DLD1 (cell line): ENCODE data around the gene TLX3.

Experiments
- in situ Hi-C: cut with HindIII; loops from 2 replicates; pipeline ENCODE4 v1.10.0; 2017; ENCODE audit warnings: low sequenced_read_pairs

TLX3 gene

DNA sequence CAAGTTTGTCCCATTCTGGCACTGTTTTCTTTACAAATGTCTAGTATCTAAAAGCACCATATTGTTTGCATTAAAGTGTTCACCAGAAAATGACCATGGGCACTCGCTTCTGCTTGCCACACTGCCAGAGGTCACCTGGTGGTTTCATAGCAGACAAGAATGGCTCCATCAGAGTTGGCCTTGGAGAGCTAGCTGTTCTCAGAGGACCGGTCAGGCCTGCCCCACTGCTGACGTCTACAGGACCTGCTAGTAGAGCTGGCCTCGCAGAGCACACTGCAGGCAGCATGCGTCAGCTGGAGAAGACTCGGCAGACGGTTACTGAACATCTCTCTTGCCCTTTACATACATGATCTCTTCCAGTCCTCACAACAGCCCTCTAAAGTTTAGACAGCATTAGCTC, 8.7 kb upstream of the TLX3 start:
- in situ Hi-C loops = no loop called here

DNA sequence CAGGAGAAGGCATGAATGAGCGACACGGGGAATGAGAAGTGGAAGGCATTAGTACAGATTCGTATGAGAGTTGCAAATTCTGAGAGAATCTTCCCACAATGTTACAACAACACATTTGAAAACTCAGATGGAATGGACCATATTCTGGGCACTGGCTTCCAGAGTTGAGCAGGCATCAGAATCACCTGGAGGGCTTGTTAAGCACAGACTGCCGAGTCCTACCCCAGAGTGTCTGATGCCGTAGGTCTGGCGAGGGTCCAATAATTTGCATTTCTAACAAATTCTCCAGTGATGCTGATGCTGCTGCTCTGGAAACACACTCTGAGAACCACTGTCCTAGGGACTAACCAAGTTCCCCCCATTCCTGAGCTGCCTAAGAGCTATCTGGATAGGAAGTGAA, 2.9 kb upstream of the TLX3 start:
- in situ Hi-C loops = no loop called here

DNA sequence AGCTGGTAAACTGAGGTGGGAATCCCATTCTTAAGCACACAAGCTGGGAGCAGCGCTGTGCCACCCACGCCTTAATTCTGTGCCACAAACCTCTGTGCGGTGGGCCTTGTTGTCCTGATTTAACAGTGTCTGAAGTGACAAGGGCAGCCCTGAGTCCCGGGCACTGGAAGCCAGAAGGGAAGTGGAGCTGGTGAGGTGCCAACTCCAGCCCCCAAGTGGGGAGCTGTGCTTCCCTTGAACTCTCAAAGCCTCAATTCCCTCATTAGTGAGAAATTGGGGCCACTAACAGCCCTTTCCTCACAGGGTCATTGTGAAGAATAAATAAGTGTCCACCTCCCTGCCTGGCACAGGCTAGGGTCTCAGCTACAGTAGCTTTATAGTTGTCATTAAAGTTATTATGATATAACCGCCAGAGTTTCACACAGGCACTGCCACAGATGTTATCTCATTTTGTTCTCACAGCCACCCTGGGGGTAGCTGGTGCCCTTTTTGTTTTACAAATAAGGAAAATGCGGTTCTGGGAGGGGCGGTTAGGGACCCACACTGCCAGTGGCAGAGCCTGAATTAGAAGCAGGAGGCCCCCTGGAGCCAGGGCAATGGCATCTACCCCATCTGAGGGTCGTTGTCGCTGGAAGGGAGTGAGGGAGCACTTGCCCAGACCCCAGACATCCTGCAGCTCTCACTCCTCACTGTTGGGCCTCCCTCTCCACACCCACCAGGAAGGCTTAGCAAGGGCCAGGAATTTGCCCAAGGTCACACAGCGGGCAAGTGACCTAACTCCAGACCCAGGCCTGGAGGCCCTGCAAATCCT, 2.1 kb upstream of the TLX3 start:
- in situ Hi-C loops = no loop called here

DNA sequence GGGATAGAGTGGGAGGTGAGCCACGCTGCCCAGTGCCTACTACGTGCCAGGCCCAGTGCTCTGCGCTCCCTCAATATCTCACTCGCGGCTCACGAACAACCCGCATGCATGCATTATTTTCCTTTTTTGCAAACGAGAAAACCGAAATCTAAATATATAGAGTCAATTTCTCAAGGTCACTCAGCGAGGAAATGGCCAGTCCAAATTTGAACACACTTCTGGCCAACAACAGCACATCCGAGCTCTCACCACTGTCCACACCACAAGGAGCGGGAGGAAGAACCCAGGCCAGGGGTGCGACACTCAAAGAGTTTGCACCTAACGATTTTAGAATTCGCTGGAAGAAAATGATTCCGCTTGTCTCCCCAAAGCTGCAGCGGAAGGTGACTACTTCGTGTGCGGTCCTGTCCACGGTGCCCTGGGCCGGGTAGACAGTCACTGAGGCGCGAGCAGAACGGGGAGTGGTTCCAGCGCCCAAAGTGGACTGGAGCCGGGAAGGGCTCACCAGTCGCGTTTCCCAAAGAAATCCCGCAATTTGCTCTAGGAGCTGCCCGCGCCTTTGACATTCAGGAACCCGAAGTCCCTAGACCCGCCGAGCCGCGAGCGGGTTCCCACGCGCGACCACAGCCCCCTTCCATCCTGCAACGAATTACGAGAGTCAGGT, 1.1 kb upstream of the TLX3 start:
- in situ Hi-C loops = no loop called here

DNA sequence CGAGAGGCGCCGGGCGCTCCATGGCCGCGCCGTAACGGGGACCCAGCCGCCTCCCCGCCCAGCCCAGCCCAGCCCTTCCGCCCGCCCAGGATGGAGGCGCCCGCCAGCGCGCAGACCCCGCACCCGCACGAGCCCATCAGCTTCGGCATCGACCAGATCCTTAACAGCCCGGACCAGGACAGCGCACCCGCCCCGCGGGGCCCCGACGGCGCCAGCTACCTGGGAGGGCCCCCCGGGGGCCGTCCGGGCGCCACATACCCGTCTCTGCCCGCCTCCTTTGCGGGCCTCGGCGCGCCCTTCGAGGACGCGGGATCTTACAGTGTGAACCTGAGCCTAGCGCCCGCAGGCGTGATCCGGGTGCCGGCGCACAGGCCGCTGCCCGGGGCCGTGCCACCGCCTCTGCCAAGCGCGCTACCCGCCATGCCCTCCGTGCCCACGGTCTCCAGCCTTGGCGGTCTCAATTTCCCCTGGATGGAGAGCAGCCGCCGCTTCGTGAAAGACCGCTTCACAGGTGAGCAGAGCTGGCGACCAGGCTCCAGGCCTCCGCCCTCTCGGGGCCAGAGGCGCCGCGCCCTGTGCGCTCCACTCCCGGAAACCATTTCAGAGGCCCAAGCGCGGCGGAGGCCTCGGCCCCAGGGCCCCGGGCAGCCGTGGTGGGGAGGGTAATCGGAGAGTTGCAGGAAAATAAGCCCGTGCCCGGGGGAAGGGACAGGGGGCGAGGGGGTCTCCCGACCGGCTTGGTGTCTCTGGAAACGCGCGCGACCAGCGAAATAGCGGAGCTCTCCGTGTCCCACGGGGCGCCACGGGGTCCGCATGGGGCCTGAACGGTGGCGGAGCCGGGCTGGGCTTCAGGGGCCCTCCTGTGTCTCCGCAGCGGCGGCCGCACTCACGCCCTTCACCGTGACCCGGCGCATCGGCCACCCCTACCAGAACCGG, 496 bp downstream of the TLX3 start:
- in situ Hi-C loops = no loop called here

DNA sequence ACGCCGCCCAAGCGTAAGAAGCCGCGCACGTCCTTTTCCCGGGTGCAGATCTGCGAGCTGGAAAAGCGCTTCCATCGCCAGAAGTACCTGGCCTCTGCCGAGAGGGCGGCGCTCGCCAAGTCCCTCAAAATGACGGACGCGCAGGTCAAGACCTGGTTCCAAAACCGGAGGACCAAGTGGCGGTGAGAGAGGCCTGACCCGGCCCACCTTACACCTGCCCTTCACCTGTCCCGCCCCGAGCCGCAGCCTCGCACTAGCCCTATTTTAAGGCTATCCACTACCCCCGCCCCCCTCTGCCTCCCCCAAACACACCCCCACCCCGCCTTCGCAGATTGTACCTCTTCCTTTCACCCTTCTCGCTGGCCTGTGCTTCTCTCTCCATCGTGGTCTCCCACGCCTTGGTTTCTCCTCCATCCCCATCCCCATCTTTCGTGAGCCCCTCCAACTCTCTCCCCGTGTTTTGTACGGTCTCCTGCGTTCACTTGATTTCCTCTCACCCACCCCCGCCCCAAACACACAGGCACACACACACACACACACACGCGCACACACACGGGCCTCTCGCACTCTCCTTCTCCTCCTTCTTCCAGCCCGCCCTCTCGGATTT, 1.3 kb downstream of the TLX3 start:
- in situ Hi-C loops = no loop called here

DNA sequence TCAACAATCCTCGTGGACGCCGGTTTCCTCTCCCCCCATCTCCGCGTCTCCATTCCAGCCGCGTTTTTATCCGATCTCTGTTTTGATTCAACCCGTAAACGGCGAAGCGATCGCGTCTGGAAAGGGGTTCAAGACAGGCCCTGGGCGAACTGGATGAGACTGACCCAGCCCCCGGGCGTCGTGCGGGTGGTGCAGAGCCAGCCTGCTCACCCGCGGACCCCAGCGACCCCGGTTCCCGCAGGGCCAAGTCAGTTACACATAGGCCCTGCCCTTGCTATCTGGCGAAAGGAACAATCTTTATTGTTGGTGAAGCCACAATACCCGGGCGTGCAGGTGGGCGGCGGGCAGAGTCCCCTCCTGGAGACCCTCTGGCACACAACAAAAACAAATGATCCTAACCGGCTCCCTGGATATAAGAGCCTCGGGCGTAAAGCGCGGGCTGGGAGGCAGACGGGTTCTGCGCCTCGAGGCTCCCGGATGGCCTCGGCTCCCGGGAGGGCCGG, 1.8 kb downstream of the TLX3 start:
- in situ Hi-C loops = no loop called here

DNA sequence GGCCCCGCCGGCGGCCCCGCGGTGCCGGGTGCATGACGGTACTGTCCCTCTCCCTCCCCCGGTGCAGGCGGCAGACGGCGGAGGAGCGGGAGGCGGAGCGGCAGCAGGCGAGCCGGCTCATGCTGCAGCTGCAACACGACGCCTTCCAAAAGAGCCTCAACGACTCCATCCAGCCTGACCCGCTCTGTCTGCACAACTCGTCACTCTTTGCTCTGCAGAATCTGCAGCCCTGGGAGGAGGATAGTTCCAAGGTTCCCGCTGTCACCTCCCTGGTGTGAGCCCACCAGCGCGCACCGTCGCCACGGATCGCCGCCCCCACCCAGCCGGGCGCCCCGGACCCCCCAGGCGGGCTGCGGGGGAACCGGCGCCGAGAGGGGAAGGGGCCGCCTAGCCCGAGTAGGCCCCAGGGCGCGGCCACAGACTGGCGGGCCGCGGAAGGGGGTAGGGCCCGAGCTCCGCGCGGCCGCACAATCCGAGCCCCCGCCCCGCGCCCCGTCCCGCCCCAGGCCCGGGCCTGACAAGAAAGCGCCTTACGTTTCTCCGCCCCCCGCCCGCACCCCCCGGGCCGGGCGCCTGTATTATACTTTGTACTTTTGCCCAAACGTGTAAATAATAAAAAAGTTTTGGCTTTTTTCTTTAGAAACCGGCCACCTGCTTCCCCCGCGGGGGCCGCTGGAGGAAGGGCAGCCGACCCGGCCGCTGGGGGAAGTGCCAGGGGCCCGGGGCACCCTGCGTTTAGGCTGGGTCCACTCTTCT, 2.5 kb downstream of the TLX3 start:
- in situ Hi-C loops = no loop called here

DNA sequence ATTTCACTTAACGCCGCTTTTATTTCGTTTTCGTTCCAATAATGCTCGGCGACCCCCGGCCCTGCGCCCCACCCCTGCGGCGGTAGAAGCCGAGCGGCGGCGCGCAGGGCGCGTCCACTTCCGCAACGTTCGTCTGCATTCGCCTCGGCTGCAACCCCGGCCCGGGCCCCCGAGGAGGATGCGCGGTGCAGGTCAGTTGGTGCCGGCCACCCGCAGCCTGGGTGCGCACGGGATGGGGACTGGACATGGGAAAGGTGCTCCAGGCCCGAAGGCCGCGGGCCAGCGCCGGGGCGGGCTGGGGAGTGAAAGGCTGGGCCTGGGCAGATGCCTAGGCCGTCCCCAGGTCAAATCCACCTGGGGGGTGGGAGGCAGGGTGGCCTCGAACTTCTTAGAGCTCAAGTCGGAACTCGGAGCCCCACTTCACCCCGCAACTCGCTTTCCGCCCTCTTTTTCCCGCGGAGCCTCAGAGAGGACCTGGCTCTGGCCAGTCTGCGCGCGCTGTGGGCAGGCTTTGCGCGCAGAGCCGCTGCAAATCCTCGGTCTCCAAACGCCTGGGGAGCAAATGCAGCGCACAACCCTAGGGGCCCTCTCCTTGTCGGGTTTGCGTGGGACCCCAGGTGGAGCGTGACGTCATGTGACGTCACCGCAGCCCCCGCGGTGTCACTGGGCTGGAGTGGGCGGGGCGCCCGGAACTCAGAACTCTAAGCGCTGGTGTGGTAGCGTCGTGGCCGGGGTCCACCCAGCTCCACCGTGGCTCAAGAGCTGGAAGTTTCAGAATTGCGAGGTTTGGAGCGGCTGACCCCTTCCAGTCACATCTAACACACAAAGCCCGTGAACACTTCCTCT, 3.3 kb downstream of the TLX3 start:
- in situ Hi-C loops = no loop called here

DNA sequence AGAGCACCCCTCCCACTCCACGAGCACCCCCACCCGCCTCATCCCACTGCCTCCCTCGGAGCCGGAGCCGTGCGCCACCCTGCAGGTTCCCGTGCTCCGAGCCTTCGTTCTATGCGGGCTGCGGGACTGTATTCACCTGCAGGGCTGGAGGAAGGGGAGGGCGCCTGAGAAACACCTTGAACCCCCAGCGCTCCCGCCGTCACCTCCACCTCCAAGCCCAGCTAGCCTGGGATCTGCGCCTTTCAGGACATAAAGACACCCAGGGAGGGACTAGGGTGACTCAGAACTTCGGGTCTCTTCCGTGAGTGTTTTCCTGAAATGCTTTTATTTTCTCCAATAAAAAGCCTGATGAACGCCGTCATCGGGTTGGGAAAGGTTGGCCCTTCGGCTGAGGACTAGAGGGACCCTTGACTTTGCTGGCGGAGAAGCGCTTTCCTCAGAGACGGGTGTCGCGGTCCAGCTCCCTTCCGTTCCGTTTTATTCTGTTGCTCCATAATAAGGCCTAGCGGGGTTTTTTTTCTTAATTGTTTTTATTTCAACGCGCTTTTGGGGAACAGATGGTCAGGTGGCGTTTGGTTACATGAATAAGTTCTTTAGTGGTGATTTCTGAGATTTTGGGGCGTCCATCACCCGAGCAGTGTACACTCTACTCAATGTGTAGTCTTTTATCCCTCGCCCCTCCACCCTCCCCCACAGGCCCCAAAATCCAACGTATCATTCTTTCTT, 4.6 kb downstream of the TLX3 start:
- in situ Hi-C loops = no loop called here

DNA sequence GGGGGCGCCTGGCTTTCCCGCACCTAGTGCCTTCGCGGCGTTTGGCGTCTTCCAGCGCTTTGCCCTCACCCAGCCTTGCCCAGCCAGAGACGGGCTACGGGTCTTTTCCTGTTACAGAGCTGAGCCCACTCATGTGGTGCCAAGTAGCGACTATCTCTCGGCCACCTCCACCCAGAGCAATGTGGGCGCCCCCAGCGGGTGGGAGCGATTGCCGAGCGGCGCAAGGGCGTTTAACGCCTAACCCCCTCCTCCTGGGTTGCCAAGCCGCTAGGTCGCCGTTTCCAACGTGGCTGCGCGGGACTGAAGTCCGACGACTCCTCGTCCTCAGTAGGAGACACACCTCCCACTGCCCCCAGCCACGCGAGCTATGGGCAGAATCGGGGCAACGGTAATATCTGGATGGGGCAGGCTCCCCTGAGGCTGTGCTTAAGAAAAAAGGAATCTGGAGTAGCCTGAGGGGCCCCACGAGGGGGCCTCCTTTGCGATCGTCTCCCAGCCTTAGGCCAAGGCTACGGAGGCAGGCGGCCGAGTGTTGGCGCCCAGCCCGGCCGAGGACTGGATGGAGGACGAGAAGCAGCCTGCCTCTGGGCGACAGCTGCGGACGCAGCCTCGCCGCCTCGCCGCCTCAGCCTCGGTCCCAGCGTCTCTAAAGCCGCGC, 5.8 kb downstream of the TLX3 start:
- in situ Hi-C loops = no loop called here

DNA sequence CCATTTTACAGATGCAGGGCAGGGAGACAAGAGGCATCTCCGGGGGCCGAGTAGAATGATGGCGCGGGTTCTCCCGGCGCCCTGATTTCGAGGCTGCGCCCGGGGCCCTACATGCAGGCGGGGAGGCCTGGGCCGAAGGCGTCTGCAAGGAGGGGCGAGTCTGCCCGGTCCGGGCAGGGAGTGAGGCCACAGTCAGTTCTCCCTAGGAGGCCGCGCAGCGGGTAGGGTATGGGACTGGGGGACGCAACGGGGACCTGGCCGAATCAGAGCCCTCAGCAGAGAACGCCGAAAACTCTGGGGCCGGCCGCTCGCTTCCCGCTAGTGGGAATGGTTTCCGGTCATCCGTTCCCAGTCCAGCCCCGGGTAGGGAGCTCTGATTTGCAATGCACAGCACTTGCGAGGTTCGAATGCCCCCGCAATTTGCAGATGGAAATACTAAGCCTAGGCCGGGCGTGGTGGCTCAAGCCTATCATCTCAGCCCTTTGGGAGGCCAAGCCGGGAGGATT, 6.4 kb downstream of the TLX3 start:
- in situ Hi-C loops = no loop called here

DNA sequence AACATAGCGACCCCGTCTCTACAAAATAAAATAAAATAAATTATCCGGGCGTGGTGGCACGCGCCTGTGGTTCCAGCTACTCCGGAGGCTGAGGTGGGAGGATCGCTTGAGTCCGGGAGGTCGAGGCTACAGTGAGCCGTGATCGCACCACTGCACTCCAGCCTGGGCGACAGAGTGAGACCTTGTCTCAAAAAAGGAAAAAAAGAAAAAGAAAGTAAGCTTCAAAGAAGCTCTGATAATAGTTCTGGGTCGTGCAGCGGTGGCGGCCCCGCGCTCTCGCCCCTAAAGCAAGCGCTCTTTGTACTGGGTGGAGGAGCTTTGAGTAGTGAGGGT, 6.8 kb downstream of the TLX3 start:
- in situ Hi-C loops = no loop called here

DNA sequence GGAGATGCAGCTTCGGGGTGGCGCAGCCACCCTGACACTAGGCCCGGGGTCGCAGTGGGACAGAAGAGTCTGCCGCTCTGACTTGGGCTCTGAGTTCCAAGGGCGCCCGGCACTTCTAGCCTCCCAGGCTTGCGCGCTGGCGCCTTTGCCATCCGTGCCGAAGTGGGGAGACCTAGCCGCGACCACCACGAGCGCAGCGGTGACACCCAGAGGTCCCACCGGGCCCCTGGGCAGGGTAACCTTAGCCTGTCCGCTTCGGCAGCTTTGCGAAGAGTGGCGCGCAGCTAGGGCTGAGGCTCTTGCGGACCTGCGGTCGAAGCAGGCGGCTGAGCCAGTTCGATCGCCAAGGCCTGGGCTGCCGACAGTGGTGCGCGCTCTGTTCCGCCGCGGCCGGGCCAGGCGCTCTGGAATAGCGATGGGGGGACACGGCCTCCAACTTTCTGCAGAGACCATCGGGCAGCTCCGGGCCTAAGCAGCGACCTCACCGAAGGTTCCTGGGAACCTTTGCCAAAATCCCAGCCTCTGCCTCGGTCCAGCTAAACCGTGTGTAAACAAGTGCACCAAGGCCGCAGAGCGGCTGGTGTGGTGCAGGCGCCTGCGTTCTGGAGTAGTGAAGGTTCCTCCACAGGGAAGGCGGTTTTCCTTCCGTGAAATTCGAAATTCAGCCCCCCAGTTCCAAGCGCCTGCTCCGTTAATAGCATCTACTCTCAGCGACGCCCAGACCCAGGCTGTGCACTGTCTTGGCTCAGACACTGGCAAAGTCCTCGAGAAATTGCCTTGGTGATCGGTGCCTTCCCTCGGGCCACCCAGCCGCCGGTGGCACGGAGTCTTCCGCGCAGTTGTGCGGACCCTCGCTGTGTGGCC, 7.4 kb downstream of the TLX3 start:
- in situ Hi-C loops = no loop called here

DNA sequence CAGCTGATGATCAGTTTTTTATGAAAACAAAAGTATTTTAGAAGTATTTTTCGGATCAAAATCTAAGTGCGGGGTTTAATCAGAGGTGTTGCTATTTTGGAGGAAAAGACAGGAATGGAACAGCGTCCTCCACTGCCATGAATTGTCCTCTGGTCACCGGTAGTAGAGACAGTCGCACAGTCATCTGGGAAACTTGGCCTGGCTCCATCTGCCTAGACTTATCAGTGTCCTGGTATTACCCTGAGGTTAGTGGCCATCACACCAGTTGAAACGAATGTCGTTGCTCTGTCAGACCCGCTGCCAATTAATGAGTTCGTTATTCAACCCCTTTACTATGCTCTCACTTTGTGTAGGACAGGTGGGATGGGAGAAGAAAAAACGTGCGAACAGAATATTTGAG, 8.2 kb downstream of the TLX3 start:
- in situ Hi-C loops = no loop called here

DNA sequence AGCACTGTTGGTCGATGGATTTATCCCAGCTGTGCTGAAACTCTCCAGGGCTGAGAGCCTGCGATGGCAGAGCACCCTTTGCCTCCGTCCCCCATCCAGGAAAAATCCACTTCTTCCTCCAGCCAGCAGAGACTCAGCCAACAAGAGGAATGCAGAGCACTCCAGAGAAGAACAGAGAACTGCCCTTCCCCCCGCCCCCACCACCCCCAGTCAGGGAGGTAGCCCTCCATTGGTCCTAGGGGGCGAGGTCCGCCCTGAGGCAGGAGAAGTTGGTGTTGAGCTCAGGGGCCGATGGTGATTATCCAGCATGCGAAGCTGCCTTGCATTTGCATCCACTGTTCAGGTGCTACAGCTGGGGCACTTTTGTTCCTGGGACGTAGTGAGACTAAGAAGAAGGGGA, 9.0 kb downstream of the TLX3 start:
- in situ Hi-C loops = no loop called here

DNA sequence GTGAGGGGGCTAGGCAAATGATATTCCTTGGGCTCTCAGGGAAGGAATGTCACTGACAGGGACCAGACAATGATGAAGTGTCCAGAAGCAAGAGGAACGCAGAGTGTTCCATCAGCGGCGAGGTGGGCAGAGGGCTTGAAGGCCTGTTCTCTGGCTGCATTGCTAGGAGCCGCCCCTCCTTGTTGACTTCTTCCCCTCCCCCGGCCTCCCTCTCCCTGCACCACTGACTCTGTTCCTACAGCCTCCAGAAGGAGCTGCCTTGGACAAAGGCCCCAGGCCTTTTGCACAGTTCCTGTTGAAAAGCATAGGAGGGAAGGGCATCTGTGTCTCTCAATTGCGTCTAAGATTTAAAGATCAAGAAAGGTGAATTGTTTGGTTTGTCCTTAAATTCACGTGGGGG, 12.4 kb downstream of the TLX3 start:
- in situ Hi-C loops = no loop called here
